ENCODE measurements around the gene UHRF1.
"Not testable (repeated sequence)": the region's sequence is repeated elsewhere in the genome, so short reads cannot be mapped to it uniquely, and the experiment has no call there.

The UHRF1 gene

DNA sequence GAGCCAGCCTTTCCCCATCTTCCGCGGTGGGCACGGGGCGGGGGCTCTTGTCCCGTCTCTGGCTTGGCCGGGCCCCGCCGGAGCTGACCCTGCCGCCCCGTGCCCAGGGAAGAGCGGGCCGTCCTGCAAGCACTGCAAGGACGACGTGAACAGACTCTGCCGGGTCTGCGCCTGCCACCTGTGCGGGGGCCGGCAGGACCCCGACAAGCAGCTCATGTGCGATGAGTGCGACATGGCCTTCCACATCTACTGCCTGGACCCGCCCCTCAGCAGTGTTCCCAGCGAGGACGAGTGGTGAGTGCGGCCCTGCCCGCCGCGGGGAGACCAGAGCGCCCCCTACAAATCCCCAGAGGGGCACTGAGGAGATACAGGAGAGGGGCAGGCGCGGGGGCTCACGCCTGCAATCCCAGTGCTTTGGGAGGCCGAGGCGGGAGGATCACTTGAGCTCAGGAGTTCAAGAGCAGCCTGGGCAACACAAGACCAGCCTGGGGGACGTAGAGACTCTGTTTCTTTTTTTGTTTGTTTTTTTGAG lies 32.4 kb downstream of the UHRF1 start:
- H3K27ac Mint-ChIP-seq, H3K9me3 Mint-ChIP-seq, H3K4me3 Mint-ChIP-seq, ATAC-seq, H3K4me1 Mint-ChIP-seq, DNase-seq, H3K27me3 Mint-ChIP-seq: not testable (repeated sequence)

DNA sequence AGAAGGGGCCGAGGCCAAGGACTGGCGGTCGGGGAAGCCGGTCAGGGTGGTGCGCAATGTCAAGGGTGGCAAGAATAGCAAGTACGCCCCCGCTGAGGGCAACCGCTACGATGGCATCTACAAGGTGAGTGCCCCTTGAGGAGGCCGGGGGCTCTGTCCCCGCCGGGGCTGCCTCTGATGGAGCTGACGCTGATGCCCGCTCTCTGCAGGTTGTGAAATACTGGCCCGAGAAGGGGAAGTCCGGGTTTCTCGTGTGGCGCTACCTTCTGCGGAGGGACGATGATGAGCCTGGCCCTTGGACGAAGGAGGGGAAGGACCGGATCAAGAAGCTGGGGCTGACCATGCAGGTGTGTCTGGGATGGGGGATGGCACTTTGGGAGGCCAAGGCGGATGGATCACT lies 41.3 kb downstream of the UHRF1 start:
- H3K27me3 Mint-ChIP-seq, ATAC-seq, H3K9me3 Mint-ChIP-seq, H3K4me3 Mint-ChIP-seq, H3K4me1 Mint-ChIP-seq, H3K27ac Mint-ChIP-seq, DNase-seq: not testable (repeated sequence)

DNA sequence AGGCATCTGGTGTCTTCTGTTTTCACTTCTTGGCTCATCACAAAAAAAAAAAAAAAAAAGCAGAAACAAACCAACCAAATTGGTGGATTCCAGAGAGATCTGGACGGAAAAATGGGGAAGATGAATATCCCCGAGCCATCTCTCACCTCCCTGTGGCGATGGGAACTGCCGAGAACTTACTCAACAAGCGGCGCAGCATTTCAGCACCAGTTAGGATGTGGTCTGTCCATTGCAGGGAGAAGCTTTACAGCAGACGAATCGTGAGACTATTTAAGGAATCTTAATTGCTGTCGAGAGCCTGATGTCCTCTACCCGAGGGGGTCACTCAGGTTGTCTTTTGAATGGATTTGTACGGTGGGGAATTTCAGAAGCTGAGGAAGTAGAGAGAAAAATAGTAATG lies 42.4 kb downstream of the UHRF1 start:
- ATAC-seq (no peak), DNase-seq (no peak)
- peak overlapping the region in 1 of 2 donors; percentile 59 for H3K27ac Mint-ChIP-seq
- peaks cover 5% of the 10 kb centered on the region for H3K4me1 Mint-ChIP-seq
- no peaks in the 10 kb centered on the region for H3K9me3 Mint-ChIP-seq
- no peak overlapping the region for H3K4me3 Mint-ChIP-seq
- H3K27me3 Mint-ChIP-seq, result no peaks in the 10 kb centered on the region

DNA sequence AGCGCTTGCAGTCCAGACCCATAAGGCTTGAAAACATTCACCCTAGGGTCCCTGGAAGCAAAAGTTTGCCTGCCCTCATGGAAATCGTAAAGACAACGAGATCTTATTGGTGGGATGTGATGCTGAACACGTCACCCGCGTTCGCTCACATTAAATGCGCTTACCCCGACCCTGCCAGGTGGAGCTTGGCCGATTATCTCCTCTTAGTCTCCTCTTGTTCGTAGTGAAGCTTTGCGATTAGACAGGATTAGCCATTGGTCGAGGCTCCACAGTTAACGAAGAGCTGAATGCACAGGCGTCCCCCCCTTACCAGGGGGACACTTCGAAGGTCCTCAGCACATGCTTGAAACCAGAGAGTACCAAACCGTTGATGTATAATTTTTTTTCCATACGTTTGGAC lies 43.6 kb downstream of the UHRF1 start:
- ATAC-seq (no peak), DNase-seq (no peak)
- no peak overlapping the region for H3K27ac Mint-ChIP-seq
- H3K4me3 Mint-ChIP-seq, result no peak overlapping the region
- H3K9me3 Mint-ChIP-seq, result no peaks in the 10 kb centered on the region
- H3K27me3 Mint-ChIP-seq, result no peaks in the 10 kb centered on the region
- H3K4me1 Mint-ChIP-seq, result peaks cover 5% of the 10 kb centered on the region

DNA sequence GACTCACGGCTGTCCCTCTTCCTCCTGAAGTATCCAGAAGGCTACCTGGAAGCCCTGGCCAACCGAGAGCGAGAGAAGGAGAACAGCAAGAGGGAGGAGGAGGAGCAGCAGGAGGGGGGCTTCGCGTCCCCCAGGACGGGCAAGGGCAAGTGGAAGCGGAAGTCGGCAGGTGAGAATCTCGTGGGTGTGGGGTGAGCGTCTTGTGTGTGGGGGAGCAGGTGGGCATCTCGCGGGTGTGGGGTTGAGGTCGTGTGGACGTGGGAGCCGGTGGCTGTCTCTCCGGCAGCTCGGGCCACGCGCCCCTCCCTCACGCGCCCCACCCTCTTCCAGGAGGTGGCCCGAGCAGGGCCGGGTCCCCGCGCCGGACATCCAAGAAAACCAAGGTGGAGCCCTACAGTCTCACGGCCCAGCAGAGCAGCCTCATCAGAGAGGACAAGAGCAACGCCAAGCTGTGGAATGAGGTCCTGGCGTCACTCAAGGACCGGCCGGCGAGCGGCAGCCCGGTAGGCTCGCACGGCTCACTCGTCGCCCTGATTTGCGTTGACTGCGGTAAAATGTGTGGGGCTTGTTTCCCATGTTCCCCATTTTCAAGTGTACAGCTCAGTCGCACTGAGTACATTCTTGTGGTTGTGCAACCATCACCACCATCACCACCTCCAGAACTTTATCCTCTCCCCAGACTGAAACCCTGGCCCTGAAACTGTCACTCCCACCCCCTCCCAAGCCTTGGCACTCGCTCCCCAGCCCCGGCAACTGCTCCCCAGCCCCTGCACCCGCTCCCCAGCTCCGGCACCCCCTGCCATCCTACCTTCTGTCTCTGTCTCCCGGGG lies 45.2 kb downstream of the UHRF1 start:
- not testable (repeated sequence) for DNase-seq, H3K9me3 Mint-ChIP-seq, H3K4me1 Mint-ChIP-seq, H3K4me3 Mint-ChIP-seq, H3K27me3 Mint-ChIP-seq, ATAC-seq
- peak overlapping the region; percentile 88 for H3K27ac Mint-ChIP-seq

DNA sequence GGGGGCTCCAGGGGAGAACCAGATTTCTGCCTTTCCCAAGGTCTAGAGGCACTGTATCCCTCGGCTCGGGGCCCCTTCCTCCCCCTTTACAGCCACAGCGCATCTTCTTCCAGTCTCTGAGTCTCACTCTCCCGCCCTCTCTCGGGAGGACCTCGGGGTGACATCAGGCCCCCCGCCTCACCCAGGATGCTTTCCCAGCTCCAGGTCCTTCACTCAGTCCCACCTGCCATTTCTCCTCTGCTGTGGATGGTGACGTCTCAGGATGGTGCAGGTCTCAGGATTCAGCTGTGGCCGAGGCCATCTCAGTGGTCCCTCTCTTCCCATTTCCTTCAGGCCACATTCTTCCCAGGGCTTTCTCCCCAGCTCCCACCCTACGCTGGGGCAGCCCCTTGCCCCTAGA lies 46.0 kb downstream of the UHRF1 start:
- no peaks in the 10 kb centered on the region for H3K27me3 Mint-ChIP-seq
- H3K9me3 Mint-ChIP-seq, result no peaks in the 10 kb centered on the region
- H3K4me1 Mint-ChIP-seq, result peaks cover 5% of the 10 kb centered on the region
- ATAC-seq (no peak), DNase-seq (no peak)
- H3K27ac Mint-ChIP-seq, result peak overlapping the region; percentile 72 to 86
- H3K4me3 Mint-ChIP-seq, result no peak overlapping the region

DNA sequence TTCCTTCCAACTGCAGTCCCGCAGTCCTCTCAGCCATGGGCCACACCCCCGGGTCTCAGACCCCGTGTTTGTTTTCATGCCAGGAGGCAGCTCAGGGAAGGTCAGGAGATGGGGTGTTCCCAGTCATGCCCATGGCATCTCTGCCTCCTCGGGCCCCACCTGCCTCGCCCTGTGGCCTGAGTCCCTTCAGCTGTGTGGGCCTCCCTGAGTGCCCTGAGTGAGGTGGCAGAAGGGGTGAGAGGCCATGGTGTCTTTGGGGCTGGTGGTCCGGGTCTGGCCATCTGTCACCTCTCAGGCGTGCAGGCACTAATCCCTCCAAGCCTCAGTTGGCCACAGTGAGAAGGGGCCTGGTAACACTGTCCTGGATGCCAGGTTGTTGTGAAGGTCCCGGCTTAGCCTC lies 48.7 kb downstream of the UHRF1 start:
- H3K9me3 Mint-ChIP-seq, result no peaks in the 10 kb centered on the region

DNA sequence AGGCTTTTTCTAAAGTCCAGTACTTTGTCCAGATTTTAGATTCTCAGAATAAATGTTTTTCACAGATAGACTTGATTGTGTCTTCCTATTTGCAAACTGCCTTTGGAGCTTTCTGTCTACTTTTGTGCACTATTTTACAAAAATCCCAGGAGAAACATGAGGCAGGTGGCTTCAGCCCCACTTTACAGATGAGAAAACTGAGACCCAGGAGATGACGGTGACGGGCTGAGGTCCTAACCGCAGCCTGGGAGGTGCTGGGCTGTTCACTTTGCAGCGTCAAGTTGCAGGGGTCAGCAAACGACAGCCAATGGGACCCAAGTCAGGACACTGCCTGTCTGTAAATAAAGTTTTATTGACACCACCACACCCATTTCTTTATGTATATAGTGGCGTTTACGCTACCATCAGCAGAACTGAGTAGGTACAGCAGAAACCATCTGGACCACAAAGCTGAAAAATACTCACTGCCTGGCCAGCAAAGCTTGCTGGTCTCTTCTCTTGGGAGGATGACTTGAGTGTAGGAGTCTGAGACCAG lies 52.9 kb downstream of the UHRF1 start:
- Mint-ChIP-seq H3K4me3 (no peak overlapping the region), H3K9me3 (no peaks in the 10 kb centered on the region), H3K4me1 (no peaks in the 10 kb centered on the region), H3K27ac (peak overlapping the region in 1 of 2 donors; percentile 13), H3K27me3 (no peaks in the 10 kb centered on the region)
- ATAC-seq (no peak), DNase-seq (no peak)

More for the DNA sequence above, 48.7 kb downstream of the UHRF1 start:
- no peak for ATAC-seq
- Mint-ChIP-seq H3K4me3 (no peak overlapping the region), H3K4me1 (peaks cover 5% of the 10 kb centered on the region), H3K27ac (peak overlapping the region in 1 of 2 donors; percentile 71), H3K27me3 (no peaks in the 10 kb centered on the region)
- DNase-seq, result no peak

DNA sequence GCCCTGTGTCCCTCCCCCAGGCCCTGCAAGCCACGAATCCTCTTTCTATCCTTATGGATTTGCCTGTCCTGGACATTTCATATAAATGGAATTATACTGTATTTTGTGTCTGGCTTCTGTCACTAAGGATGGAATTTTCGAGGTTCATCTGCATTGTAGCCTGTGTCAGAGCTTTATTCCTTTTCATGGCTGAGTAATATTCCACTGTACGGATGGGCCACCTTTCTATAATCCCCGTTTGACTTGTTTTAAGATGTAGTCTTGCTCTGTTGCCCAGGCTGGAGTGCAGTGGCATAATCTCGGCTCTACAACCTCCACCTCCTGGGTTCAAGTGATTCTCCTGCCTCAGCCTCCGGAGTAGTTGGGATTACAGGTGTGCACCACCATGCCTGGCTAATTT lies 55.8 kb downstream of the UHRF1 start:
- H3K9me3 Mint-ChIP-seq, result no peaks in the 10 kb centered on the region
- no peak for DNase-seq
- ATAC-seq, result no peak
- no peak overlapping the region for H3K4me3 Mint-ChIP-seq
- no peak overlapping the region for H3K27ac Mint-ChIP-seq
- H3K27me3 Mint-ChIP-seq, result no peaks in the 10 kb centered on the region
- H3K4me1 Mint-ChIP-seq, result peaks cover 16% of the 10 kb centered on the region

DNA sequence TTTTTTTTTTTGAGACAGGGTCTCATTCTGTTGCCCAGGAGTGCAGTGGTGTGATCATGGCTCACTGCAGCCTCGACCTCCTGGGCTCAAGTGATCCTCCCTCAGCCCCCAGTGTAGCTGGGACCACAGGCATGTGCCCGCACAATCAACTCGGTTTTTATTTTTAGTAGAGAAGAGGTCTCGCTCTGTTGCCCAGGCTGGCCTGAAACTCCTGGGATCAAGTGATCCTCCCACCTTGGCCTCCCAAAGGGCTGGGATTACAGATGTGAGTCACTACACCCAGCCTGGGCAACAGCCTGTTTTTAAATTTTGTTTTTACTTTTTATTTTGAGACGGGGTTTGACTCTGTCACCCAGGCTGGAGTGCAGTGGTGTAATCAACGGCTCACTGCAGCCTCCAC lies 57.3 kb downstream of the UHRF1 start:
- Mint-ChIP-seq H3K4me3 (no peak overlapping the region), H3K27ac (no peak overlapping the region), H3K27me3 (no peaks in the 10 kb centered on the region), H3K4me1 (peaks cover 32% of the 10 kb centered on the region), H3K9me3 (no peaks in the 10 kb centered on the region)
- DNase-seq (no peak), ATAC-seq (no peak)

DNA sequence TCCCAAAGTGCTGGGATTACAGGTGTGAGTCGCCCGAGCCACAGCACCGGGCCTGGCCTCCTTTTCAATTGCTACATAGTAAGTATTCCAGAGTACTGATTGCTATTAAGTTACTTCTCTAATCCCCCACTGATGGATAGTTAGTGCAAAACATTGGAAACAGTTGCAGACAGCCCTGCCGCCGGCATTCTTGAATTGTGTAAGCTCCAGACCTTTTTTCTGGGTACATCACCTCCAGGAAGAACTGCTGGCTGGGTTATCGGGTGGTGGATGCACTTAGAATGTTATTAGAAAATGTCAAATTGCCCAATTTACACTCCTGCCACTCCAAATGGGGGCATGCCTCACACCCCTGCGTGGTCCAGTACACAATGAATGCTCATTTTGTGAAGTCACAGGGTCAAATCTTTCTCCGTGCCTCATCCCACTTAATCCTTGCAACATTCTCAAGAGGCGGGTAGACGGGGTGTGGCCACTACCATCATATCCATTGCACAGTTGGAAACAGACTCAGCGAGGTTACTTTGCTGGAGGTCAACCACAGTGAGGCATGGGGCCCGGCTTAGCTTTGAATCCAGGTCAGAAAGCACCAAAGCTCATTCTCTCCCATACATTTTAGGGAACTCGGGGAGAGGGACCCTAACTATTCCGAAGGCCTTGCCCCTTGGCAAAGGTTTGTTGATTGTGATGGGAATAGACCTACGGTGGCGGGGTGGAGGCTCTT lies 58.6 kb downstream of the UHRF1 start:
- H3K4me1 Mint-ChIP-seq, result peaks cover 45% of the 10 kb centered on the region
- DNase-seq (no peak), ATAC-seq (no peak)
- H3K27me3 Mint-ChIP-seq, result no peaks in the 10 kb centered on the region
- no peaks in the 10 kb centered on the region for H3K9me3 Mint-ChIP-seq
- H3K4me3 Mint-ChIP-seq, result peak overlapping the region; percentile 83 to 86
- peak overlapping the region in 1 of 2 donors; percentile 96 for H3K27ac Mint-ChIP-seq

DNA sequence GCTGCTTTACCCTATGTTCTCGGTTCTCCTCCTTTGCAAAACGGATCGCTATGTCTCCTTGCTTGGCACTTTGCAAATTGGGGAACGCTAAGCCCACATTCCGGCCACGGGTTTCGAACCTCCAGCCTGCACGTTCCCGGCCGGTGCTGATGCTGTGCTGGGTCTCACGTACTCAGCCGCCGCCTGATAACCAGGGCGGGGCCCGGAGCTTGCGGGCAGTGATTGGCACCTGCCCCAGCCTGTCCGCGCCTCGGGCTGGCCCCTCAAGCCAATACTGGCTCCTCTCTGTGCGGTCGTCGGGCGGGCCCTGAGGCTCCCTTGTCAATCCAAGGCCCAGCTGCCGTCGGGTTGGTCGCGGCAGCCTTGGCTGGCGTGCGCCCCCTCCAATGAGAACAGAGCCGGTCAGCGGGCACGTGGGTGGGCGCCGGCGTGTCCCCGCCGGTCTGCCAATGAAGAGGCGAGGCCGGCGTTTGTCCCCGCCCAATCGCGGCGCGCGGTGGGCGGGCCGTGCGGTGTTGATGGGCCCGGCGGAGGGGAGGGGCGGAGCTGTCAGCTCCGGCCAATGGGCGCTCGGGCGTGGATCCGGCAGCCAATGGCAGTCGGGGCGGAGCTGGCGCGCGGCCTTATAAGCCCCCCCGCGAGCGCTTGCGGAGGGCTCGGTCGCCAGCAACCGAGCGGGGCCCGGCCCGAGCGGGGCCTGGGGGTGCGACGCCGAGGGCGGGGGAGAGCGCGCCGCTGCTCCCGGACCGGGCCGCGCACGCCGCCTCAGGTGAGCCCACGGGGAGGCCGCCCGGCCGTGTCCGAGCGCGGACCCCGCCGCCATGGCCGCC lies 59.4 kb downstream of the UHRF1 start, which contains the start of gene KDM4B:
Gene KDM4B (plus strand): TSS at position 652 of the 830 bp plus-strand sequence. CDS start 63,778 bp downstream, outside the sequence.
- peak within 1 kb of the TSS; percentile 93 to 97 for H3K27ac Mint-ChIP-seq
- ATAC-seq, result peak; percentile 97
- no peaks in the 10 kb centered on the region for H3K9me3 Mint-ChIP-seq
- no peaks in the 10 kb centered on the region for H3K27me3 Mint-ChIP-seq
- peak within 1 kb of the TSS; percentile 88 to 97 for H3K4me3 Mint-ChIP-seq
- peak; percentile 100 for DNase-seq
- peaks cover 48% of the 10 kb centered on the region for H3K4me1 Mint-ChIP-seq

DNA sequence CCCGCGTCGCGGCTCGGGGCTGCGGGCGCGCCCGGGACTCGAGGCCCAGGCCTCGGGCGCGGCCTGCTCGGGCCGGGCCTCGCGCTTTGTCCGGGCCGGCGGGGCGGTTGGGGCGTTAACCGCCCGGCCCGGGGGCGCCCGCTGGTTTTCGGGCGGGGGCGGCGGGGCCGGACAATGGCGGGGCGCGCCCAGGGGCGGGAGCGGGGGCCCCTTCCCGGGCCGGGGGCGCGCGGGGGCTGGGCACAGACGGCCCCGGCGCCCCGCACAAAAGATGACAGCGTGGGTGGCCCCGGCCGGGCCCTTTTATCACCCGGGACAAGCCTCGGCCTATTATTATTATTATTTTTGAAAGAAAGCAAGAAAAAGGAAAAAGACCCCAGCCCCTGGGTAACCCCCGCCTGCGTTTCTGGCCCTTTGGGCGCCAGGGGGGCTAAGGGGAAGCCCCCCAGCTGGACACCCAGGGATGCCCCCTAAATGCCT lies 60.0 kb downstream of the UHRF1 start:
- Mint-ChIP-seq H3K4me3 (peak overlapping the region; percentile 88 to 97), H3K9me3 (no peaks in the 10 kb centered on the region), H3K27ac (peak overlapping the region; percentile 93 to 97), H3K4me1 (peaks cover 48% of the 10 kb centered on the region), H3K27me3 (no peaks in the 10 kb centered on the region)
- ATAC-seq, result no peak
- no peak for DNase-seq

DNA sequence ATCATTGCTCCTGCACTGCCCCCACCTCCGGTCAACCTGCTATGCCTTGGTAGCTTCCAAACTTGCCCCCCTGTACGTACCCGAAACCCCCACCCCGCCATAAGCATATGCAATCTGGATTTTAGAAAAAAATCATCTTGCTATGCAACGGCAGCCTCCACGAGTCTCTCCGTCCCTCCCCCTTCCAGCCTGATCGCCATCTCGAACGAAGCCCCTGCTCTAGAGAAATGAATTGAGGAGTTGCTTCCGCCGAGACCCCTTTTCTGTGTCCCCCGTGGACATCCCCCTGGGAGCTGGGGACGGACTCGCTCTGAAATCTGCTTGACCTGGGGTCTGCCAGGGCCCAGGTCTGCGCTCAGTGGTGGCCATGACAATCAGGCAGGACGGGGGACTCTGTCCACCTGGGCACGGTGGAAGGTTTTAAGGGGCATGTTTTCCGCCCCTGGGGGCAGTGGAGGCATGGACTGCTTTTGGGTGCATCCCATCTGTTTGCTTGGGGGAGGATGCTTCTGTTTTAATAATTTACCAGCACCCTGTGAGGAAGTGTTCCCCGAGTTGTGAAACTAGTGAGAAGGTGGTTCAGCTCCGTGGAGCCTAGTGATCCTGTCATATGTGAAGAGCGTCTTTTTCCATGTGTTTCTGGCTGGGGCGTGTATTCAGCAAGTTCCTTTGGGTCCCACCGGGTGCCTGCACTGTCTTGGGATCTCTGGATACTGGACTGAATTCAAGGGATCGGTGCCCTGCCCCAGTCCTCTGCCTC lies 60.7 kb downstream of the UHRF1 start:
- H3K27me3 Mint-ChIP-seq, result no peaks in the 10 kb centered on the region
- H3K27ac Mint-ChIP-seq, result peak overlapping the region; percentile 93 to 97
- DNase-seq, result peak in 1 of 2 donors; percentile 12
- peak overlapping the region; percentile 88 to 97 for H3K4me3 Mint-ChIP-seq
- no peaks in the 10 kb centered on the region for H3K9me3 Mint-ChIP-seq
- ATAC-seq, result no peak
- H3K4me1 Mint-ChIP-seq, result peaks cover 50% of the 10 kb centered on the region

All from stimulated activated naive CD8-positive, alpha-beta T cell treated with anti-CD3 and anti-CD28 coated beads, Interleukin-15, amount 100 ng/mL, for 72 hours (primary cell).